Lower lobe of right lung (tissue), 2 donors: Measurements from ENCODE around the gene AP1S2. TPM values are rescaled to one million over a fixed set of nuclear protein-coding genes. Genes with fewer than 3 reads are reported as not detected.

Source experiments
- ATAC-seq, 2 donors: fragments of 200-7000 bp; cut with Tn5 transposase; one replicate each; pipeline ENCODE4 v1.9.1; 2020 to 2022; ENCODE audit warnings: mild to moderate bottlenecking in 2 of 2, moderate library complexity in 2 of 2
- DNase-seq: peaks from one replicate; pipeline ENCODE4 v3.0.0-alpha.2; 2020
- H3K27ac ChIP-seq: fragments of 200-600 bp; one replicate; pipeline ENCODE4 v1.8.0; 2022
- H3K27me3 ChIP-seq: fragments of 200-600 bp; one replicate; pipeline ENCODE4 v1.8.0; 2022; ENCODE audit warnings: low read depth
- H3K36me3 ChIP-seq: fragments of 200-600 bp; one replicate; pipeline ENCODE4 v1.8.0; 2022; ENCODE audit warnings: mild to moderate bottlenecking
- H3K4me1 ChIP-seq: fragments of 200-600 bp; one replicate; pipeline ENCODE4 v1.8.0; 2022
- H3K4me3 ChIP-seq: fragments of 200-600 bp; one replicate; pipeline ENCODE4 v1.8.0; 2022; ENCODE audit warnings: mild to moderate bottlenecking
- H3K9me3 ChIP-seq: fragments of 200-600 bp; one replicate; pipeline ENCODE4 v1.8.0; 2022
- intact Hi-C: fragments of 100-400 bp; cut with DNase I; formaldehyde crosslinking; loops from one replicate; pipeline ENCODE4 v1.11.0; 2022
- total RNA-seq: library from RNA; stranded (reverse); fragmentation: NEBNext Ultra II Directional; extraction: Animal tissue kit (Norgen Biotek cat#: 25700); gene quantifications from one replicate; pipeline ENCODE4 v1.2.1, GENCODE V29; 2021
- TF ChIP-seq, protein P1 (sequence below): fragments of 200-600 bp; IDR thresholded peaks from one replicate; pipeline ENCODE4 v1.8.0; 2022; ENCODE audit warnings: antibody characterized with exemption, mild to moderate bottlenecking
- donor health status: DM: no; HTN: yes; CAD: no; lungs with severe emphysema.

AP1S2 gene
- total RNA-seq, 1 donor from 2014 or later, result 38.5 TPM

GRCh38 chrX:15816438-15816809 lies 38.2 kb downstream of the AP1S2 start:
- Histone ChIP-seq H3K27ac (no peak overlapping the region), H3K36me3 (peaks cover 55% of the 10 kb centered on the region), H3K27me3 (no peaks in the 10 kb centered on the region), H3K9me3 (no peaks in the 10 kb centered on the region), H3K4me1 (peaks cover 19% of the 10 kb centered on the region), H3K4me3 (no peak overlapping the region)
- ATAC-seq (no peak), DNase-seq (no peak)
- TF ChIP-seq, protein P1, sequence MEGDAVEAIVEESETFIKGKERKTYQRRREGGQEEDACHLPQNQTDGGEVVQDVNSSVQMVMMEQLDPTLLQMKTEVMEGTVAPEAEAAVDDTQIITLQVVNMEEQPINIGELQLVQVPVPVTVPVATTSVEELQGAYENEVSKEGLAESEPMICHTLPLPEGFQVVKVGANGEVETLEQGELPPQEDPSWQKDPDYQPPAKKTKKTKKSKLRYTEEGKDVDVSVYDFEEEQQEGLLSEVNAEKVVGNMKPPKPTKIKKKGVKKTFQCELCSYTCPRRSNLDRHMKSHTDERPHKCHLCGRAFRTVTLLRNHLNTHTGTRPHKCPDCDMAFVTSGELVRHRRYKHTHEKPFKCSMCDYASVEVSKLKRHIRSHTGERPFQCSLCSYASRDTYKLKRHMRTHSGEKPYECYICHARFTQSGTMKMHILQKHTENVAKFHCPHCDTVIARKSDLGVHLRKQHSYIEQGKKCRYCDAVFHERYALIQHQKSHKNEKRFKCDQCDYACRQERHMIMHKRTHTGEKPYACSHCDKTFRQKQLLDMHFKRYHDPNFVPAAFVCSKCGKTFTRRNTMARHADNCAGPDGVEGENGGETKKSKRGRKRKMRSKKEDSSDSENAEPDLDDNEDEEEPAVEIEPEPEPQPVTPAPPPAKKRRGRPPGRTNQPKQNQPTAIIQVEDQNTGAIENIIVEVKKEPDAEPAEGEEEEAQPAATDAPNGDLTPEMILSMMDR, result no peak
- intact Hi-C loops, result no loop called here

GRCh38 chrX:15815779-15816437 lies 38.7 kb downstream of the AP1S2 start:
- Histone ChIP-seq H3K9me3 (no peaks in the 10 kb centered on the region), H3K4me1 (peaks cover 19% of the 10 kb centered on the region), H3K27me3 (no peaks in the 10 kb centered on the region), H3K27ac (no peak overlapping the region), H3K36me3 (peaks cover 57% of the 10 kb centered on the region), H3K4me3 (no peak overlapping the region)
- ATAC-seq (peak; percentile 48 to 67), DNase-seq (no peak)
- TF ChIP-seq, protein P1, result no peak
- intact Hi-C loops, result no loop called here

- no peak for DNase-seq
- Histone ChIP-seq H3K27ac (no peak overlapping the region), H3K36me3 (peaks cover 54% of the 10 kb centered on the region), H3K4me1 (peaks cover 19% of the 10 kb centered on the region), H3K9me3 (no peaks in the 10 kb centered on the region), H3K27me3 (no peaks in the 10 kb centered on the region), H3K4me3 (no peak overlapping the region)
- intact Hi-C loops, result no loop called here
- TF ChIP-seq, protein P1, result no peak
- ATAC-seq, result no peak
Observed at GRCh38 chrX:15814771-15815365, 39.7 kb downstream of the AP1S2 start.

GRCh38 chrX:15813416-15813815 lies 41.2 kb downstream of the AP1S2 start:
- Histone ChIP-seq H3K27ac (no peak overlapping the region), H3K36me3 (peaks cover 57% of the 10 kb centered on the region), H3K4me1 (peaks cover 19% of the 10 kb centered on the region), H3K27me3 (no peaks in the 10 kb centered on the region), H3K4me3 (no peak overlapping the region), H3K9me3 (no peaks in the 10 kb centered on the region)
- DNase-seq (no peak), ATAC-seq (no peak)
- TF ChIP-seq, protein P1, result no peak
- intact Hi-C loops, result no loop called here

DNA sequence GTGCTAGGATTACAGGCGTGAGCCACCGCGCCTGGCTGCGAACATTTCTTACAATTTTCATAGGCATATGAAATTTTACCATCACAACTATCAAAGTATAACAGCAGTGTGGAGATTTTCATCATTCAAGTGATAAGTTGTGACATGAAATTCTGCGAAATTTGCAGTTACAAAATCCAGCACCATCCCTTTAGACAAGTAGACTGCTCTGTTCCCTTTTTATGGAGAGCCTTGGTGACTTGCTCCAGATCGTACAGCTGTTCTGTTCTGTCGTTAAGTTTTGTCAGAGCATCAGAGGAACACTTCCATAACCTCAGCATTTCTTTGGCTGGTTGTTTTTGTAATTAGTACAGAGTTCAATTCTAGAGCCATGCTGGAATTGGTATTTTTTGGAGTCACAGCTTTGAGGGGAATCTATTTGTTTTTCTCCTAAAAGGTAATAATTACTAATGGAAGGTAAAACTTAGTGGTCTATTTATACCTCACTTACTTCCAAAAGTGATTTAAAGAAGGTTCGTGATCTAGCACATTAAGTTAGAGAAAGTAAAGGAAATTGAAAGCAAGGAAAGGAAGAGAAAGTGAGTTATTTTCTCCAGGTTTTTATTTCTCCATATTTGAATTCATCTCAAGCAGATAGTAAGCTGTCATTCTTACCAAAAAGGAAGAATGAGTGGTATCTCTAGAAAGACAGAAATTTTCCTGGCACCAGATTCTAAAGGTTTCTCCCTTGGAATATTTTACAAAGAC lies 42.2 kb downstream of the AP1S2 start:
- peak; percentile 62 to 67 for ATAC-seq
- Histone ChIP-seq H3K27ac (no peak overlapping the region), H3K9me3 (no peaks in the 10 kb centered on the region), H3K27me3 (no peaks in the 10 kb centered on the region), H3K36me3 (peaks cover 65% of the 10 kb centered on the region), H3K4me3 (no peak overlapping the region), H3K4me1 (peaks cover 19% of the 10 kb centered on the region)
- TF ChIP-seq, protein P1, result no peak
- intact Hi-C loops, result no loop called here
- no peak for DNase-seq
